Endothelial cell of umbilical vein (primary cell): ENCODE measurements around the gene CFLAR. TPM values are rescaled to one million over a fixed set of nuclear protein-coding genes. Genes with fewer than 3 reads are reported as not detected.

ENCODE experiments used
- BruUV-seq: library from RNA; stranded (reverse); fragments of 400-500 nt; replicated peaks from 2 replicates; lab custom pipeline; 2021; lab: Mats Ljungman, UMichigan
- CTCF ChIA-PET: fragments of 300-600, 350-600 bp; sonication (Branson Sonifier 250); formaldehyde crosslinking; loops from one replicate; lab custom pipeline; 2021; ENCODE audit warnings: antibody characterized with exemption, inconsistent platforms; lab: Charles Lee
- POLR2A ChIA-PET: fragments of 300-600, 350-600 bp; sonication (Branson Sonifier 250); formaldehyde crosslinking; loops from one replicate; lab custom pipeline; 2021; ENCODE audit warnings: antibody characterized with exemption, inconsistent platforms; lab: Charles Lee
- DNase-seq: peaks from one replicate; pipeline ENCODE4 v3.0.0-alpha.2; 2011; ENCODE audit warnings: low read depth, low spot score
- FAIRE-seq: peaks from 2 replicates; lab custom pipeline; 2011; peaks lifted over from hg19 to GRCh38; lab: Jason Lieb, UNC
- H2AFZ ChIP-seq: 2 replicates; pipeline ENCODE4 v1.6.0; 2012; ENCODE audit warnings: low read depth, low read length, control low read depth, inconsistent platforms
- H3K27ac ChIP-seq: 2 replicates; pipeline ENCODE4 v1.5.1; 2011; ENCODE audit warnings: low read depth, mild to moderate bottlenecking, control low read depth, low read length, moderate library complexity; ENCODE audit not compliant: insufficient read depth
- H3K27me3 ChIP-seq, 2 experiments: 2 replicates each; pipeline versions ENCODE4 v1.6.0 to v1.6.1; 2011; ENCODE audit warnings: low read length in 2 of 2, mixed read lengths in 1 of 2; ENCODE audit not compliant: control insufficient read depth in 2 of 2, insufficient read depth in 2 of 2
- H3K36me3 ChIP-seq, 2 experiments: 2 replicates in 1 of 2; 3 replicates in 1 of 2; pipeline ENCODE4 v1.5.1; 2011; ENCODE audit warnings: low read length in 2 of 2, mild to moderate bottlenecking in 1 of 2, moderate library complexity in 1 of 2; ENCODE audit not compliant: control insufficient read depth in 2 of 2, insufficient read depth in 2 of 2; ENCODE audit errors: extremely low read depth in 1 of 2
- H3K4me1 ChIP-seq: 3 replicates; pipeline ENCODE4 v1.5.1; 2011; ENCODE audit warnings: mild to moderate bottlenecking, low read length; ENCODE audit not compliant: control insufficient read depth, insufficient read depth; ENCODE audit errors: extremely low read depth
- H3K4me2 ChIP-seq: 2 replicates; pipeline ENCODE4 v1.6.1; 2011; ENCODE audit warnings: low read length, control low read depth, mixed read lengths; ENCODE audit not compliant: insufficient read depth
- H3K4me3 ChIP-seq, 3 experiments: fragments of 200-600 bp in 1 of 3; sonication (generic), shearing (Covaris generic) in 1 of 3; replicated peaks in 1 of 3; 2 replicates each; pipeline ENCODE4 v1.5.1; 2011 to 2016; ENCODE audit warnings: control low read depth in 3 of 3, low read length in 3 of 3, mild to moderate bottlenecking in 2 of 3, inconsistent platforms in 1 of 3, low read depth in 1 of 3, moderate library complexity in 1 of 3; ENCODE audit not compliant: insufficient read depth in 1 of 3
- H3K79me2 ChIP-seq: 2 replicates; pipeline ENCODE4 v1.6.0; 2012; ENCODE audit warnings: low read length, inconsistent platforms; ENCODE audit not compliant: control insufficient read depth, insufficient read depth
- H3K9ac ChIP-seq: replicated peaks from 2 replicates; pipeline ENCODE3; 2011; ENCODE audit warnings: low read length, control low read depth; ENCODE audit not compliant: insufficient read depth; ENCODE audit errors: extremely low read depth
- H3K9me1 ChIP-seq: replicated peaks from 3 replicates; pipeline ENCODE4 v1.6.0; 2011; ENCODE audit warnings: mild to moderate bottlenecking, low read length; ENCODE audit not compliant: control insufficient read depth, insufficient read depth; ENCODE audit errors: extremely low read depth
- H3K9me3 ChIP-seq: replicated peaks from 2 replicates; pipeline ENCODE4 v1.5.1; 2012; ENCODE audit warnings: low read length, inconsistent platforms; ENCODE audit not compliant: control insufficient read depth, insufficient read depth
- H4K20me1 ChIP-seq: replicated peaks from 2 replicates; pipeline ENCODE3; 2011; ENCODE audit warnings: mild to moderate bottlenecking, low read length; ENCODE audit not compliant: control insufficient read depth, insufficient read depth; ENCODE audit errors: extremely low read depth
- CTCF ChIP-seq, 2 donors: IDR thresholded peaks; 1 replicate in 1 of 2; 2 replicates in 1 of 2; pipeline ENCODE4 v1.5.1; 2011; ENCODE audit warnings: low read length in 2 of 2, mild to moderate bottlenecking in 2 of 2, moderate library complexity in 2 of 2, control low read depth in 1 of 2, inconsistent platforms in 1 of 2, low read depth in 1 of 2; ENCODE audit not compliant: insufficient read depth in 1 of 2; ENCODE audit errors: extremely low read depth in 1 of 2
- EZH2 ChIP-seq: IDR thresholded peaks from 2 replicates; pipeline ENCODE4 v1.6.1; 2012; ENCODE audit warnings: borderline replicate concordance, low read depth, mild to moderate bottlenecking, moderate library complexity, low read length, inconsistent platforms; ENCODE audit not compliant: severe bottlenecking
- FOS ChIP-seq: IDR thresholded peaks from 2 replicates; pipeline ENCODE4 v1.6.1; 2011; ENCODE audit warnings: mild to moderate bottlenecking, low read length, moderate library complexity, borderline replicate concordance; ENCODE audit not compliant: insufficient read depth
- GATA2 ChIP-seq: IDR thresholded peaks from 2 replicates; pipeline ENCODE4 v1.7.0; 2011; ENCODE audit warnings: low read depth, mild to moderate bottlenecking, moderate library complexity, mixed read lengths, low read length; ENCODE audit not compliant: insufficient read length, insufficient read depth
- JUN ChIP-seq: IDR thresholded peaks from 2 replicates; pipeline ENCODE4 v1.6.1; 2011; ENCODE audit warnings: borderline replicate concordance, low read depth; ENCODE audit not compliant: insufficient read length, insufficient read depth
- MAX ChIP-seq: IDR thresholded peaks from 2 replicates; pipeline ENCODE4 v1.6.1; 2011; ENCODE audit not compliant: insufficient read depth, insufficient read length
- MYC ChIP-seq: IDR thresholded peaks from one replicate; pipeline ENCODE4 v1.6.1; 2011; ENCODE audit warnings: mild to moderate bottlenecking, low read depth, low read length
- POLR2A ChIP-seq: IDR thresholded peaks from 2 replicates; pipeline ENCODE4 v1.6.1; 2012; ENCODE audit warnings: low read depth, mild to moderate bottlenecking, control low read depth, low read length
- POLR2AphosphoS5 ChIP-seq: IDR thresholded peaks from 2 replicates; pipeline ENCODE4 v1.6.1; 2012; ENCODE audit warnings: low read depth, mild to moderate bottlenecking, control low read depth, low read length, moderate library complexity; ENCODE audit not compliant: insufficient read depth
- dilution Hi-C: fragments of 300-500 bp; cut with MboI; formaldehyde crosslinking; loops from one replicate; pipeline ENCODE4 v1.15.0; 2019; ENCODE audit warnings: low sequenced_read_pairs; ENCODE audit not compliant: extremely low pct_ligation_motif_present
- intact Hi-C: fragments of 100-400 bp; cut with micrococcal nuclease; formaldehyde crosslinking; loops from one replicate; pipeline ENCODE4 v1.10.0; 2022
- polyA plus RNA-seq, 4 experiments: library from polyadenylated mRNA; depleted of rRNA in 3 of 4; stranded (reverse) in 3 of 4; unstranded in 1 of 4; fragments of >200 nt; gene quantifications; 2 replicates each; pipeline versions ENCODE4 v1.2.1 to v1.2.3, GENCODE V29; 2011 to 2012; ENCODE audit warnings: missing spikeins in 1 of 4
- total RNA-seq: library from RNA; stranded (reverse); gene quantifications from 2 replicates; pipeline ENCODE4 v1.2.3, GENCODE V29; 2021

CFLAR gene
- total and polyA plus RNA-seq, 2 donors (not counting 3 experiments of a cell fraction or from before 2014, with no cell fraction given): 104 to 260 TPM

- no peak for DNase-seq
- peaks cover 6% of the 10 kb centered on the region for H3K4me1 ChIP-seq
- H4K20me1 ChIP-seq: no peaks in the 10 kb centered on the region
- no peak overlapping the region for H3K4me3 ChIP-seq
- no peak for TF ChIP-seq GATA2
- no peak for TF ChIP-seq FOS
- TF ChIP-seq MAX: no peak
- TF ChIP-seq POLR2A: no peak
- TF ChIP-seq CTCF (IDR thresholded peaks at IDR 0.05; ENCODE audit: extremely low read depth in 1 of 2, insufficient read depth in 1 of 2, low read depth in 1 of 2, low read length in 2 of 2): no peak
- no peak for TF ChIP-seq EZH2
- no peak for TF ChIP-seq MYC
- no peak for TF ChIP-seq JUN
- TF ChIP-seq POLR2AphosphoS5: no peak
- no peak overlapping the region for H3K27ac ChIP-seq
- no peaks in the 10 kb centered on the region for H3K36me3 ChIP-seq
- no peaks in the 10 kb centered on the region for H3K79me2 ChIP-seq
- no TSS peak for BruUV-seq
- H2AFZ ChIP-seq: no peak overlapping the region
- dilution Hi-C loops: no loop called here
- no peak overlapping the region for H3K9ac ChIP-seq
- no peaks in the 10 kb centered on the region for H3K27me3 ChIP-seq
- ChIA-PET CTCF (no interaction called here), POLR2A (no interaction called here)
- intact Hi-C loops: no loop called here
- H3K4me2 ChIP-seq: no peak overlapping the region
- H3K9me1 ChIP-seq: no peaks in the 10 kb centered on the region
- no peaks in the 10 kb centered on the region for H3K9me3 ChIP-seq
- FAIRE-seq: no peak
These were observed 22.4 kb upstream of the CFLAR start for GRCh38 chr2:201093573-201093972.
